Superior temporal gyrus (tissue), 1 donor: ENCODE data around the gene EXOG.

Source experiments
- DNase-seq: peaks from one replicate; pipeline ENCODE4 v3.0.0-alpha.2; 2016; ENCODE audit errors: extremely low spot score

The EXOG gene

DNA sequence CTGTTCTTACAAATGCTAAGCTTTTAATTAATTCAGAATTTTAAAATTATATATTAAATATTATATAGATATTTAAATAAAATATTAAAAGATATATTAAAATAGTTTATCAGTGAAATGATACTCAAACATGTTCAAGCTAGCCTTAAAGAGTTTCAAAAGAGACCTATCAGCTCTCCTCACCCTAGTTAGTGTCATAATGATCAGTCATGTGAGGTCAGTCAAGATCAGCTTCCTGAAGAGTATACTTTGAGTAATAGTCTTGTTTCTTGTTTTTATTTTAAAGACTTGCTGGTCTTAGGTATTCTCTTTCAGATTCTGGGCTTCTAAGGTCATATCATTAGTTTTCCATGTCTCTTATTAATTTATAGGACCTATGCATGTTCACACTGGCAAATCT, 14.5 kb downstream of the EXOG start:
- no peak for DNase-seq

DNA sequence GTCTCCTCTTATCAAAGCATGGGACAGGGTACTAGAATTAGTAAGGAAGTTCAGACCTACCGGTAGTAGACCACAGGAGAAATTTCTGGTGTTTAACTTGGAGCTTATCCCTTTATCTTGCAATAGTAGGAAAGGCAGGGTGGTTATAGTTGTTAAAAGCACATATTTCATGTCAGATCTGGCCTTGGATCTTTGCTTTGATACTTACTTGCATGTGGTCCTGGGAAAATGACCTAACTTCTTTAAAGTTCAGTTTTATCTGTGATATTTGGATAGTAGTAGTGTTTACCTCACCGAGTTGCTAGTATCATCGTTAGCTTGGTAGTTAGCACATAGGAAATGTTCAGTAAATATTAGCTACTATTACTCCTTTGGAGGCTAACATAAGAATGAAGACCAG, 15.4 kb downstream of the EXOG start:
- DNase-seq: no peak

DNA sequence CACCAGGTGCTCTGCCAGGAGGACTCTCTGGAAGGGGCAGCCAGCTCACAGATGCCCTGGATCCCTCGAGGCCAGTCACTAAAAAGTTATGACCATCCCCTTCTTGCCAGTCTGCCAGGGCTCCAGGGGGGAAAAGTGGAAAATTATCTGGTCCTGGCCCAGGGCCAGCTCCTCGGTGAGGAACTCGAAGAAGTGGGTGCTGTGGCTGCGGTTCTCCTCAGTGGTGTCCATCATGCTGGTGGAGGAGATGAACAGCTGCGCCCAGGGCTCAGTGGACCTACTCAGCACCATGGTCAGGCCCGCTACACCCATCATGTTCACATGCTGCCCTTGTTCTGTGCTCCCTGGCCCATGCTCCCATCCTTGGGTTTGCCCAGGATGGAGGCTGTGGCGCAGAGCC, 19.2 kb downstream of the EXOG start:
- DNase-seq: no peak

- no peak for DNase-seq
Observed at GRCh38 chr3:38516669-38517068, 20.5 kb downstream of the EXOG start.

DNA sequence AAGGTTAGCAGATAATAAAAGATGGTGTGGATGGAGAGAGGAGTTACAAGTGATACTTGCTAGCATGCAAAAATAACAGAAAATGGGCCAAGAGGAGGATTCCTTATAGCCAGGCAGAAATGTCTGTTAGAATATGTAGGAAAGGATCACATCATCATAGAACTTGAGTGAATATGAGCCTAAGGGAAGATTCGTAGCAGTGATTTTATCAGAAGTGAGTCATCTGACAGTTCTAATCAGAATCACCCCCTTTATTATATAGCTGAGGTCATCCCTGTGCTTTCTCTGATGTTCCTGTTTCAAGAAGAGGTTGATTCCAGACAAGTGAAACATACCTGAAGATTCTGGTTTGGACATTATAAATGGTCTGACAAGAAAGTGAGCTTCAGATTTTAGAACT, 22.9 kb downstream of the EXOG start:
- DNase-seq: no peak

DNA sequence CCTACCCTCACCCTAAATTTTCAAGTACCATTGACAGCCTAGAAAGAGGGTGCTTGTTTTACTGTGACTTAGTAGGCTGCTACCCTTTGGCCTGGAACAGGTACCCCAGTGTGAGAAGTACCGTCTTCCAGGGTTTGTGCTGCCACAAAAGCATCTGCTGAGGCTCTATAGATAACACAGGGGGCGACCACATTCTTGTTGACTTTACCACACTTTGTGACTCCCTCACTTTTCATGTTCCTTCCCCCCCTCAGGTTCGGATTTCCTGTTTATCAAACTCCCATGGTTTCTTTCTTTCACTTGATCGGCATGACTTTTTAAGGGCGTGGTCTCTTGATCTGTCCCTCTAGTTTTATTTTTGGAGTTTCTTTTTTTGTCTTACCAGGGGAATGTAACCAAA, 23.5 kb downstream of the EXOG start:
- DNase-seq: no peak

- peak; percentile 95 for DNase-seq
Observed at GRCh38 chr3:38521391-38521987, 25.3 kb downstream of the EXOG start.

DNA sequence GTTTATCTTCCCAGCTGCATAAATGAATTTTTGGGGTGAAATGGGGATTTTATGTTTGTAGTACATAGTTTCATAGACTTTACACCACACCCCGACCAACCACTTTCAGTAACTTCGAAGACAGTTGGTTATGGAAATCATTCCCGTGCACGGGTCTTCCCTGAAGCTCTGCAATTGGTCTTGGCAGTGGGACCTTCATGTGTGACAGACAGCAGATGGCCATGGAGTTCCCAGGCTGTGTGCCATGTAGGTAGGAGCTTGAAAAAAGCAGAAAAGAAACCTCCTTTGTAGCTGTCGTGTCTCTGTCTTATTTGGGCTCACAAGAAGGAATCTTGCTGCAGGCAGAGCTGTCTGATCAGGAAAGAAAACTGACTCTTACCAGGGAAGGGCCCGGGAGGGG, 25.9 kb downstream of the EXOG start:
- peak; percentile 15 for DNase-seq

DNA sequence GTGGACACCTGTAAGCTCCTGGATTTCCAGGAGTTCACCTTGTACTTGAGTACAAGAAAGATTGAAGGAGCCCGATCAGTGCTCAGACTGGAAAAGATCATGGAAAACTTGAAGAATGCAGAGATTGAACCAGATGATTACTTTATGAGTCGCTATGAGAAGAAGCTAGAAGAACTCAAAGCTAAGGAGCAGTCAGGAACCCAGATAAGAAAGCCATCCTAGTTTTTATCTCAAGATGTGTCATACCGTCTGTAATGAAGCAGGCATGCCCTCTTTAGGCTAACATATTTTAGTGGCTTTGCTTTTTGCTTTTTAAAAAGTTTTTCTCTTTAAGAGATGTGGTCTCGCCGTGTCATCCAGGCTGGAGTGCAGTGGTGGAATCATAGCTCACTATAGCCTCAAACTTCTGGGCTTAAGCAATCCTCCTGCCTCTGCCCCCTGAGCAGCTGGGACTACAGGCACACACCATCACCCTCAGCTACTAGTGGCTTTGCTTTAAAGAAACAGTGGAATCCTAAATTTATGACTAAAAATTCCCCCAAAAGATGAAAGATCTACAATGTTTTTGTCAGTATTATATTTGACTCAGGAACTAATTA, 28.1 kb downstream of the EXOG start:
- DNase-seq: no peak

GRCh38 chr3:38526792-38527191, 30.7 kb downstream of the EXOG start:
- no peak for DNase-seq

- no peak for DNase-seq
Observed at GRCh38 chr3:38528457-38528856, 32.3 kb downstream of the EXOG start.

DNA sequence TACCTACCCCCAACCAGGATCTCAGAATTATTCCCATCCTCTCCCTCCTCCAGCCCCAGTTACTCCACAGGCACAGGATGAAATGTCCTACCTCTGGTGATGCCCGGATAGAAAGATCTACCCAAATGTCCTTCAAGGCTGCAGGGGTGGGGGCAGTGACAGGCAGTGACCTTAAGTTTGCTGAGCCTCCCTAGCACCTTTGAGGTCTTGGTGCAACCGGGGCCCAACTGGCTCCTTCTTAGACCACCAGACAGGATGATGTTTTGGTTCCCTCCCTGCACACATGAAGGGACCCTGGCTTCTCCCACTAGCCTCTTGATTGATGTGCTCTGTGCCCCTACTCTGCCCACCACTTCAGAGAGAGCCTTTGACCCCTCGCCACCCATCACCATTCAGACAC, 36.4 kb downstream of the EXOG start:
- no peak for DNase-seq

GRCh38 chr3:38533285-38533976, 37.3 kb downstream of the EXOG start:
- DNase-seq: no peak

DNA sequence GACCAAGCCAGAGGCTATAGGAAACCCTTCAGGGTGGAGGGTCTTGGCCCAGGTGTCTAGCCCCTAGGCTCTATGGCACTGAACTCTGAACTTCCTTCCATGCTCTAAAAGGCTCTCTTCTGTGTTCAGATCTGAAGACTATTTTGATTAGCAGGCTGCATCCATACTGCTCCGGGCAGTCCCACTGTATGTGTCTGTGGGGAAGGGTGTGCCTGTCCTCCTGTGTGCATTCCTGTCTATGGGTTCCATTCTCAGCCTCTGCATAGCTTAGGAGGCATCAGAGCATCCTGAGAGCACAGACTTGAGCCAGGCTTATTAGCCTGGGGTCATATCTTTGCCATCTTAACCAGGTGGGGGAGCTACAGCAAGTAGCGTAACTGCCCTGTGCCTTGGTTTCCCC, 38.0 kb downstream of the EXOG start:
- DNase-seq: no peak

DNA sequence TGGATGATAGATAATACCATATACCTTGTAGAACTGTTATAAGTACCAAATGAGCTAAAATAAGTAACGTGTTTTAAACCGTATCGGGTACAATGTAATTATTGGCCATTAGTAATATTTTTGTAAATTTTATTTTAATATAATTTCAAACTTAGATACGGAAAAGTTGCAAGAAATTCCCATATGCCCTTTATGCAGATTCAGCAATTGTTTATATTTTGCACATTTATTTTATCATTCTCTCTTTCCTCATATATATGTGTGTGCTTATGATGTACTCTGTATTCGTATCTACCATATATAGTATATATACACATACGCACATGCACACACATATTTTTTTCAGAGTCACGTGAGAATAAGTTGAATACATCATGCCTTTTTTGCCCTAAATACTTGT, 38.5 kb downstream of the EXOG start:
- DNase-seq: no peak

DNA sequence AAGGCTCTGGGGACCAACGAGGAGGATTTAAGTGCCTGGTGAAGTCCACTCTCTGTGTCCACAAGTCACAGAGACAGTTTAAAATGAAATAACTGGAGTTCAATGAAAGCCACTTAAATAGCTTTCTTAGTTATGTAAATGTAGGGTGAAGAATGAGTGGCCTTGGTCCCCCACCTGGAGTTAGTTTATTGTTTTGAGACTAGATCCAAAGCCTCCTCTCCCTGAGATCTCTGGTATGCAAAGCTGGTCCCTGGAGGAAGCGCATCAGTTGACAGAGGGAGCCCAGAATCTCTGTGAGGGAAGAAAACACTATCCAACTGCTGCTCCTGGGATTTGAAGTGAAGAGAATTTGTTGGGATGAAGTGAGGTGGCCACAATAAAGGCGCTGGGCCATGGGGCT, 40.5 kb downstream of the EXOG start:
- DNase-seq: no peak

DNA sequence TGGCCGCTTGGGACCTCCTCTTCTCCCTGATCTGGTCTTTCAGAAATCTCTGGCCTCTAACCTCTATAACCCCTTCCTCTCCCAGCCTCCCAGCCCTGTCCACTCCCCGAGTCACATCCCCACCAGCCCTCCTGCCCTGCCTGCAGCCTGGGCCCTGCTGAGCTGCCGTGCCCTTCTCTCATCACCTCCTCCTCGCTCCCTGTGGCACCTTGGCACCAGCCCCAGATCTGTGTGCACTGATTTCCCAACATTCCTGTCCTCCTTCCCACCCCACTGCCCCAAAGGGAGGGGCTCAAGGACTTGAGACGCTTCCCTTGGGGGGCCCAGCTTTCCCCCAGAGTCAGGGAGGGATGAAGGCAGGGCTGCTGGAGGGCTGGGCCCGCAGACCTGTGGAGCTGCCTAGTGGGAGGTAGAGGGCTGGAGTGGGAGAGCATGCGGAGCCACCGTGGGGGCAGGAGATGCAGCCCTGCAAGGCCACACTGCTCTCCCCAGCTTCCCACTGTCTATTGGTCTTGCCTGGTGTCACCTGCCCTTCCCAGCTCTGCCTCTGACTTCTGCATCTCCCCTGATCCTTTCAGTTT, 42.7 kb downstream of the EXOG start:
- DNase-seq: no peak

GRCh38 chr3:38541806-38542205, 45.7 kb downstream of the EXOG start:
- no peak for DNase-seq

GRCh38 chr3:38542401-38543298, 46.5 kb downstream of the EXOG start:
- DNase-seq: no peak

DNA sequence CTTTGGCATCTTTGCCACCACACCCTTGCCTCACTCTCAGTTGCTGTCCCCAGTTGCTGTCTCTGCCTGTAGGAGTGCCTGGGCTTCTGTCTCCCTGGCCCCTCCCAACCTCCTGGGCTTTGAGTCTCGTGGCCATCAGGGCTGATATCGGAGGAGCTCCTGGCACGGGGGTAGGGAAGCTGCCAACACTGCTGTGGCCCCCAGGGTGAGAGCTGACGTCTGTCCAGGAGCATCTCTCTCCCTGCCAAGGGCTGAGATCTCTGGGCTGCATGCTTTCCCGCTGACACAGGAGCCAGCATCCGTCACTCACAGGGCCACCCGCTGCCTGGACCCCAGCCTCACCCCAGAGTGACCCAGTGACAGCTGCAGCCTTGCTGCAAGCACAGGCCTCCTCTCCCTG, 47.4 kb downstream of the EXOG start:
- no peak for DNase-seq

DNA sequence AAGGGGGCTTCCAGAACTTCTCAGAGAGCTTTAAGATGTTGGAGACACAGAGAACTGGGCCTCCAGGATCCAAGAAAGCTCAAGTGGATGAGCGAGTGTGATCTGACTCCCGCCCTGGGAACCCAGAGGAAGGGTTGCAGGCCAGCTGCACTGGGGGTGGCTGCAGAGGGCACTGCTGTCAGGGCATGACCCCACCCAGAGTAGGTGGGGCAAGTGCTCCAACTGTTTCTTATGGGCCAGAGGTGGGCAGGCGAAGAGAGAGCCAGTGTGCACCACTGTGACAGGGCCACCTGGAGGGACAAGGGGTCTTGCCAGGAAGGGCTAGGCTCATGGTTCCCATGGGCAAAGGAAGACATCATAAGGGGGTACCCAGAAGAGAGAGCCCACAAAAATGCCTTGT, 48.8 kb downstream of the EXOG start:
- DNase-seq: no peak

GRCh38 chr3:38545550-38545949, 49.4 kb downstream of the EXOG start:
- no peak for DNase-seq
